ENCODE measurements around the gene TMEM139.

- TF ChIP-seq CTCF (IDR thresholded peaks at IDR 0.05; ENCODE audit: low read length): peak; percentile 14
- TF ChIP-seq EZH2phosphoT487 (IDR thresholded peaks at IDR 0.05; ENCODE audit: low read length): no peak
Observed at GRCh38 chr7:143329471-143330170, 44.9 kb downstream of the TMEM139 start.

All from MM.1S (cell line).